Measurements from ENCODE around the gene AKAP8L. TPM values are rescaled to one million over a fixed set of nuclear protein-coding genes. Genes with fewer than 3 reads are reported as not detected.
"Not testable (repeated sequence)": the region's sequence is repeated elsewhere in the genome, so short reads cannot be mapped to it uniquely, and the experiment has no call there.

The AKAP8L gene
- total RNA-seq, 1 donor from 2014 or later, result 70.8 TPM

- peak; percentile 99 for DNase-seq
These were observed 39.4 kb downstream of the AKAP8L start, which contains the start of gene AKAP8 for GRCh38 chr19:15379083-15379998. AKAP8 (minus strand) TSS chr19:15379787; CDS start chr19:15379731, 56 bp downstream.

DNA sequence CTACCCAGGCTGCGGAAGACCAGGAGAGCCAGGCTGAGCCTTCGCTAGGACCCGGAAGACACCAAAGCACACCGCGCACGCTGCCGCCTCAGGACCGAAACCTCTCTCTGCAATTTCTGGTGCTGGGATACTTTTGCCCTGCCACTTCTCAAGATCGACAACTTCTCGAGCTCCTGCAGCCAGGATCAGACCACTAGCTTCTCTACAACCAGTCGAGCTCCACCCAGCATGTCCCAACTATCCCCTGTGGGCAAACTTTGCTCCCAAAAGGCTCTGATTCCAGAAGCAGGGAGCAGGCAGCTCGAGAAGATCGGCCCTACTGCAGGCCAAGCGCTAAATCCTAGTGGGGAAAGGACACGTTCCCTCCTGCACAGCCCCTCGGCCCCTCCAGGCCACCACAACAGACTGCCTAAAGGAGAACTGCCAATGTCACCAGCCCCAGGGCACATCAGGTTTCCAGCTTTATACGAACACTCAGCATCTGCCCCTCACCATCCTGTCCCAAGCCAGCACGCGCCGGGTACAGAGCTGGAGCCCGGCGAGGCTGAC is 40.2 kb downstream of the AKAP8L start:
- peak; percentile 63 for DNase-seq

DNA sequence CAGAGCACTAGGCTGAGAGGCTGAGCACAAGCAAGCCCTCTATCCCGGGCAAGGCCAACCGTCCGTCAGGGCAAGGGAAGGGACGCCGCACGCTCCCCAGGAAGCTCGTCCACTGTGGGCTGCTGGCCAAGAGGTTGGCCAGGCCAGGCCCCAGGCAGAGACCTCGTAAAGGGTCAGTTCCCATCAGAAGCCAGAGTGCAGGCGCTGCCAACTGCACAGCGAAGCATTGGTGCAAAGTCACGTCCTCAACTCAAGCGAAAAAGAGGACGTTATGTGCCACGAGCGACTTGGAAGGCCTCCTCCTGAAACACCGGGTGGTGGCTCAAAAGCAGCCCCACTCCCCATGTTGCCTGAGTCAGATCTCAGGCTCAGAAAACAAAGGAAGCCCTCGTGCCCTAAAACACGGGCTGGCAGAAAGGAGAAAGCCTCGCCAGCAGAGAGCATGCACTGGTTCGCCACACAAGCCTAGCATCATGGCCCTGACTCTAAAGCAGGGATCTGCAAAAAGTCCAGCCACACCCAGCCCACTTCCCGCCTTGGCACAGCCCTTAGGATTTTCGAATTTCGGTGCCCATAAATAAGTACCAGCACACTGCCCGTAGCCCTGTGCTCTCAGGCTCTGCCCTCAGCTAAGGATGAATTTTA is 43.9 kb downstream of the AKAP8L start:
- DNase-seq, result peak; percentile 82

DNA sequence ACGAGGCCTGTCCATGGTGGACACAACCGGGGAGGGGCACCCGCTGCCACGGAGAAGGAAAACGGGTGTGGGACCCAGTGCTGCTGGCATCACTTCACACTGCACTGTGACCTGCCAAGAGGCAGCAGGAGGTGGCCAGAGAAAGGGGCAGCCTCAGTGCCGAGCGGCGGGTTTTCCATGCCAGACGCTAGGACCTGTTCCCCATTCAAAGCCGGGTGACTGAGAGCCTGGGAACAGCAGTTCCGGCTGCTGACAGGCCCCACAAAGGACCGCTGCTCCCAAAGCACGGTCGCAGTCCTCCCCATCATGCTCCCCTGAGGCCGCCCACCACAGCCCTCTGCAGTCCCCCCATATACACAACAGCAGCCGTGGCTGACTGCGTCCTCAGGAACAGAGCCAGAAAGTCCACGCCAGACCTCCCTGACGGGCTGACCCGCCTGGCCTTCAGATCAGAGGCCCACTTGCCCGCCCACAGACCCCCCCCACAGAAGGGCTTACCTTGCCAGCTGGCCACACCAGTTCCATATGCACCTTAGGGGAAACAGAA is 44.6 kb downstream of the AKAP8L start:
- peak; percentile 10 for DNase-seq

DNA sequence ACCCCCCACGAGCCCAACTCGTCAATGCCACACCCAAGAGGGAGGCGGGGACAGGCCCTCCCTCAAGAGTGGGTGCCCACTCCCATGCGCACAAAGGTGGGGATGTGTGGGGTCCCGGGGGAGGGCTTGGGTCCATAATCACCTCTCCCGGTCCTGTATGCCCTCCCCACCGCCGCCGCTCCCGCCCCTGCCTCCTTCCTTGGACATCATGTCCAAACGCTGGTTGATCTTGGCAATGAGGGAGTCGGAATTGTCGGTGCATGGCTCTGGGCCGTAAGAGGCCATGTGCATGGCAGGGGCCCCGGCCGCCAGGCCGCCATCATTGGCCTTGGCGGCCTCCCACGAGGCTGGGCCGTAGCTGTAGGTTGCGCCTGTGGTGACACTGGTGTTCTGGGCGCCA is 45.1 kb downstream of the AKAP8L start:
- DNase-seq, result no peak

- no peak for DNase-seq
These were observed 45.9 kb downstream of the AKAP8L start for GRCh38 chr19:15372891-15373301.

- no peak for DNase-seq
These were observed 46.3 kb downstream of the AKAP8L start for GRCh38 chr19:15372470-15372869.

DNA sequence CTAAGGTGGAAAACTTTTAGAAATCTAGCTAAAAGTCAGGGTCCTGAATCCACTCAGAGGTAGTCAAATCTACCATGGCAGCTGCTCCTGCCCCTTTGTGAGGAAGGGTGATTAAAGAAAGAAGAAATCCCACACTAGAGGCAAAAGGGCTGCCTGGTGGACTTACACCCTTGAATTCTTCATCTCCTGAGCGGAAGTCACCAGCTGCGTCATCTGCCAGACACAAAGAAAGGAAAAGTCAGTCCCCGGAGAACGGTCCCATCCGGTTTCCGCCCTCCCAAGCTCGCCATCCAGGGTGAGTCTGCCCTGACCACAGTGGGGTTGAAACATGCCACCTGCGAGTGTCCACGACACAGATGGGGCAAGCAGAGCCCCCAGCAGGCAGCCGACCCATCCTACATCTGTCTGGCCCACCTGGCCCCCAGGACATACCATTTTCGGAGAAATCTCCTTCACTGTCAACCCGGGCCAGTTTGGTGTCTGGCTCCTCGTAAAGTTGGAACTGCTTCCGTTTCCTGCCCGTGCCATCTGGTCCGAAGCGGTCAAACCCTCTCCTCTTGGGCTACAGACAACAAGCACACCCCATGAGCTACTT is 46.9 kb downstream of the AKAP8L start:
- DNase-seq, result peak; percentile 71

DNA sequence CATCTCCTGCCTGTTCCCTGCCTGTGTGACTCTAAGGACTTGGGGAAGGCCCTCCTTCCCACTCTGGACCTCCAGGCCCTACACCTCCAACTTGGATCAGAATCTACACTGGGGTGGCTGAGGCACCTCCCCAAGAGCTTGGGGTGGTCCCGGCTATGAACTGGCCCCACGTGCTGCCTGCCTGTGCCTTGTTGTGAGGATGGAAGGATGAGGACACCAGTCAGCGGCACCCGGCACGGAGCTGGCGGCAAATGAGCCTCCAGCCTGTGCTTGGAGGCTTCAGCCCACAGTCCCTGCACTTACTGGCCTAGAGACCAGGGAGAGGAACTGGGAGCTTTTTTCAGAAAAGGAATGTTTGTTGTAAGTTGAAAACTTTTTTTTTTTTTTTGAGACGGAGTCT is 47.7 kb downstream of the AKAP8L start:
- DNase-seq, result no peak

GRCh38 chr19:15369594-15369891 is 49.2 kb downstream of the AKAP8L start:
- no peak for DNase-seq

DNA sequence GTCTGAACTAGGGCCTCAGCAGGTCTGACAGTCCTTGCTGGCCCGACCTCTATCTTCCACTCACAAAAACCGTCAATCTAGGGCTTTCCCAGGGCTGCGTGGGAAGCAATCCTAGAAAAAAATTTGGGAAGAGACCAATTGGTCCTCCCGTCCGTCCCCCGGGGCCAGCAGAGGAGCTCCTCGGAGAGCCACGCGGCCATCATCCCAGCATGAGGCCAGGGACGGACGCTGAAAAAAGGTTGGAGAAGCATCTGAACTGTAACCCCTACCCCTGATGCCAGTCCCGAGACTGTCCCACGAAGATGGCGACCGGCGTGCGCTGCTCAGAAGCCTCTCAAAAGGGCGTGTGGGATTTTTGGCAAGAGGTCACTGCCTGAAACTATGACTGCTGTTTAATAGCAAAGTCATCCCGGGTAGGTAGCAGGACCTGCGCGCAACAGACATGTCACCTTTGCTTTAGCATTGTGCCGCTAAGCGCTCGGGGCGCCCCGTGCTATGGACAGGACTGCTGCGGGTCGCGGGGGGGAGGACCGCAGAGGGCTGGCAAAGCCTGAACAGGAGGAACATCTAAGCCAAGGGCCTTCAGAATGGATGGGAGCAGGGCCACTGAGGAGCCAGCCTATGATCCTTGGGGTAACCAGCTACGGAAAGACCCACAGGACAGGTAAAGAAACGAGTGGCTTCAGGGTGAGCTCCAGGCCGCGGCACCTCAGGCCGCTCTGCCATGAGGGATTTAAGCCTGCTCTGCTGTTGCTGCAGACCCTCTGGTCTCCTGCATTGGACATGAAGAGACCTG is 49.8 kb downstream of the AKAP8L start:
- DNase-seq, result no peak

- no peak for DNase-seq
These were observed 50.6 kb downstream of the AKAP8L start for GRCh38 chr19:15368051-15368632.

- no peak for DNase-seq
These were observed 51.3 kb downstream of the AKAP8L start for GRCh38 chr19:15367439-15367838.

DNA sequence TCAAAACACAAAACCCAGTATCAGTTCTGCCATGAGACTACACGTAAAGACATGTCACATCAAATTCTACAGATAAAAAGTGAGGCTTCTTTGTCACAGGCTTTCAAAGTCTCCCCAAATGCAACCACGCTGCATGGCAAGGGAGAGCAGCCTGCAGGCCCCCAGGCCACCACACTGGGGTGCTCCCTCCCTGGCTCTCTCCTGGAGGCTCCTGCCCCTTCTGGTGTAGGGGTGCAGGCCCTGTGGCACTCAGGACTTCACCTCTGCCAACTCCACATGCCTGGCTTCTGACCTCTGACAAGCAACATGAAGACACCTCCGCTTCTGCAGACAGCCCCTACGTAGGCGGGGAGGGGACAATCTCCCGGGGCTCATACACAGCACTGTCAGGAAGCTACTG is 53.5 kb downstream of the AKAP8L start:
- no peak for DNase-seq

DNA sequence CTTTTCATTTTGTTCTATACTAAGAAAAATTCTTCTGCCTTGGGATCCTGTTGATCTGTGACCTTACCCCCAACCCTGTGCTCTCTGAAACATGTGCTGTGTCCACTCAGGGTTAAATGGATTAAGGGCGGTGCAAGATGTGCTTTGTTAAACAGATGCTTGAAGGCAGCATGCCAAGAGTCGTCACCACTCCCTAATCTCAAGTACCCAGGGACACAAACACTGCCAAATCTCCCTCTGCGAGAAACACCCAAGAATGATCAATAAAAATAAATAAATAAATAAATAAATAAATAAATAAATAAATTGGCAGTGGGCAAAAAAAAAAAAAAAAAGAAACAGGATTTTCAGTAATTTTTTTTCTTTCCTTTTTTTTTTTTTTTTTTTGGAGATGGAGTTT is 55.0 kb downstream of the AKAP8L start:
- DNase-seq, result not testable (repeated sequence)

- not testable (repeated sequence) for DNase-seq
These were observed 55.7 kb downstream of the AKAP8L start for GRCh38 chr19:15363048-15363447.

GRCh38 chr19:15360015-15360414 is 58.8 kb downstream of the AKAP8L start:
- DNase-seq, result not testable (repeated sequence)

DNA sequence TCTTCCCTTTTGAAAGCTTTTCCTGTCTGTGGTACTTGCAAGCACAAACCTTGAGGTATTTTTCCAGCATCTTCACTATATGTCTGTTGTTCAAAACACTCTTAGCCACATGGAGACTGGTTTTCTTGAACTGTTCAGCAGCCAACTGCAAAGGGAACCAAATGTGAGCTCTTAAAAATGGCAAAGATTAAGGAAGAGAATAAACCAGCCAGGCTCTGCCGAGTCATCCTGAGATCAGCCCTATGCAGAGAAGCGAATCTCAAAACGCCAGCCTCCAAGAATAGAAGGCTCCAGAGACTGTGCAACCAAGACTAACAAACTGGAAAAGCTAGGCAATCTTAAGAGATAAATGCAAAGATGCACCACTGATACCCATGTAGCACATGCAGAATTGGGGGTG is 59.9 kb downstream of the AKAP8L start:
- DNase-seq, result no peak

DNA sequence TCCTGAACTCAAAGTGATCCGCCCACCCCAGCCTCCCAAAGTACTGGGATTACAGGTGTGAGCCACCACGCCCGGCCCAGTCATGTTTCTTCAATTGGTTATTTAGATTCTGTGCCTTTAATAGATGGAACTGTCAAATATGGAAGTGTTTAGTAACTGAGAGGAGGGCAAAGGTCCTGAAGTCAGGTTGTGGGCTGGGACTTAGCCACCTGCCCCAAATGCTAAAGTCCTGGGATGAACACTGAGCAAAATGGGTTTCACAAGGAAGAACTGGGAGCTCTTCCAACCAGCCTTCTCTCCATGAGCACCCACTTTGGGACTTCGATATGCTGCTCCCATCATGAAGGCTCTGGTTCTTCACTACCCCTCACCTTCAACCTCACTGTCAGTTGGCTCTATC is 60.9 kb downstream of the AKAP8L start:
- DNase-seq, result no peak

DNA sequence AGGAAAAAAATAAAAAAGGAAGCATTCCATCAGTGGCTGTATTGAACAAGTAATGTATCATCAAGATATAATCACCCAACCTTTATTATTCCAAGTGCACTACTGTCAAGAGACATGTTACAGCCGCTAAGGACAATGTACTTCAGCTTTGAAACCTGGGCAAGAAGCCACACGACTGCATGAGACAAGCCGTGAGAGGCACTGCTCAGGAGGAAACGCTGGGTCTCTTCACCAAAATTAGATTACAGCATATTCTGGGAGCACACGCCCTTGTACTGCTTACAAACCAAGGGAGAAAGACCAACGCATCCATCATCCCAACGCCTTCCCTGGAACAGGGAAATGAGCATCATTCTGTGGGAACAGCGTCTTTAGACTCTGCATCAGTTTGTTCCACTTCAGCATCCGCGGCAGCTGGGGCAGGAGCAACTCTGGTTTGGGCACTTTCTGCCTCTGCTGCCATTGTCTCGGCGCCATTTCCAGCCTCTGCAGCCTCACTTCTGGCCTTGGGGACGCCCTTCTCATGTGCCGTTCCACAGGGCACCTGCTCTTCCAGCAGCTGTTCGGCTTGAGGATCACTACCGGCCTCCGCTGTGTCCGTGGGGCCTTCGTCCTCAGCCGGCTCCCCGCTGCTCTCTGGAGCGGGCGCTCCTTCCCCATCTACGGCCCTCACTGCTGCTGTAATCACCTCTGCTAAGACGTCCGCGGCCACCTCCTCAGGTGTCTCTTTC is 64.1 kb downstream of the AKAP8L start:
- no peak for DNase-seq

DNA sequence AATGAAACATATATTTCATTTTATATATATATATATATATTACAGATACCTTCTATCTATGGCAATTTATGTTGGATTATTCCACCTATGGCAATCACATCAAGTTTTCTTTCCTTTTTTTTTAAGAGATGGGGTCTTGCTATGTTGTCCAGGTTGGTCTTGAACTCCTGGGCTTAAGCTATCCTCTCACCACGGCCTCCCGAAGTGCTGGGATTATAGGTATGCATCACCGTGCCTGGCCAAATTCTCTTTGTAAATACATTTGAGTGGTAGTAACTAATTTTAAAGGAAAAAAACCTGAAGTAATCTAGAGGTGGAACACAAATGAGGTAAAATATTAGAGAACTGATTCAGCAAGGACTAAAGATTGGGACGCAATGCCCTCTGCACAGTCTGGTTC is 64.9 kb downstream of the AKAP8L start:
- DNase-seq, result no peak

Measured in dermis blood vessel endothelial cell (primary cell).